Neural cell (in vitro differentiated cells): ENCODE results near the gene BLNK. TPM values are rescaled to one million over a fixed set of nuclear protein-coding genes. Genes with fewer than 3 reads are reported as not detected.

Experiments
- H2AFZ ChIP-seq: fragments of 200-600, 300-800 bp; sonication (generic), shearing (Covaris generic); 2 replicates; pipeline ENCODE4 v1.6.0; 2014; ENCODE audit warnings: low read depth, mild to moderate bottlenecking, antibody characterized with exemption, low read length, moderate library complexity
- H3F3A ChIP-seq: fragments of 200-600 bp; shearing (Covaris generic); 2 replicates; pipeline ENCODE4 v1.6.1; 2016; ENCODE audit warnings: mild to moderate bottlenecking, moderate library complexity, mixed read lengths, antibody characterized with exemption, low read length; ENCODE audit not compliant: insufficient read depth, poor library complexity, severe bottlenecking
- H3K27ac ChIP-seq: fragments of 200-600, 300-800 bp; sonication (generic), shearing (Covaris generic); 2 replicates; pipeline ENCODE4 v1.5.1; 2014; ENCODE audit warnings: mild to moderate bottlenecking, low read length, moderate library complexity
- H3K27me3 ChIP-seq: fragments of 300-800, 200-600 bp; sonication (generic), shearing (Covaris generic); 2 replicates; pipeline ENCODE4 v1.6.0; 2014; ENCODE audit warnings: mild to moderate bottlenecking, low read depth, low read length, moderate library complexity; ENCODE audit not compliant: insufficient read depth
- H3K36me3 ChIP-seq: fragments of 300-800, 200-600 bp; sonication (generic), shearing (Covaris generic); 2 replicates; pipeline ENCODE4 v1.5.1; 2014; ENCODE audit warnings: mild to moderate bottlenecking, antibody characterized with exemption, low read length, moderate library complexity; ENCODE audit not compliant: insufficient read depth
- H3K4me2 ChIP-seq: fragments of 300-800, 200-600 bp; sonication (generic), shearing (Covaris generic); 2 replicates; pipeline ENCODE4 v1.6.0; 2014; ENCODE audit warnings: mild to moderate bottlenecking, low read length
- H3K4me3 ChIP-seq: fragments of 300-800, 200-600 bp; sonication (generic), shearing (Covaris generic); 2 replicates; pipeline ENCODE4 v1.5.1; 2014; ENCODE audit warnings: mild to moderate bottlenecking, low read length, moderate library complexity
- H3K79me2 ChIP-seq: fragments of 200-600 bp; shearing (Covaris generic); replicated peaks from 2 replicates; pipeline ENCODE4 v1.6.0; 2014; ENCODE audit warnings: mild to moderate bottlenecking, low read length, moderate library complexity; ENCODE audit not compliant: insufficient read depth
- H3K9ac ChIP-seq: fragments of 300-800, 200-600 bp; sonication (generic), shearing (Covaris generic); 2 replicates; pipeline ENCODE4 v1.6.1; 2016; ENCODE audit warnings: mild to moderate bottlenecking, low read length, mixed read lengths
- H3K9me2 ChIP-seq: fragments of 200-600 bp; shearing (Covaris generic); 2 replicates; pipeline ENCODE4 v1.6.1; 2016; ENCODE audit warnings: mild to moderate bottlenecking, low read length, mixed read lengths; ENCODE audit not compliant: insufficient read depth
- H3K9me3 ChIP-seq: fragments of 200-600, 300-800 bp; sonication (generic), shearing (Covaris generic); 2 replicates; pipeline ENCODE4 v1.6.1; 2016; ENCODE audit warnings: mild to moderate bottlenecking, mixed run types, low read length, moderate library complexity, mixed read lengths
- H4K20me1 ChIP-seq: fragments of 200-600 bp; shearing (Covaris generic); 2 replicates; pipeline ENCODE4 v1.6.1; 2016; ENCODE audit warnings: mild to moderate bottlenecking, mixed run types; ENCODE audit not compliant: insufficient read depth
- EP300 ChIP-seq: fragments of 450-650 bp; conservative IDR thresholded peaks from 2 replicates; pipeline ENCODE4 v1.6.1; 2014; ENCODE audit warnings: antibody characterized with exemption, mild to moderate bottlenecking, moderate library complexity; ENCODE audit not compliant: poor library complexity, severe bottlenecking
- EZH2 ChIP-seq: fragments of 200-600, 300-800 bp; shearing (Covaris generic), sonication (generic); IDR thresholded peaks from 2 replicates; pipeline ENCODE4 v1.6.1; 2014; ENCODE audit warnings: antibody characterized with exemption, low read length, borderline replicate concordance, mild to moderate bottlenecking; ENCODE audit not compliant: insufficient read depth, poor library complexity, severe bottlenecking
- MXI1 ChIP-seq: fragments of 450-650 bp; conservative IDR thresholded peaks from 2 replicates; pipeline ENCODE4 v1.6.1; 2014; ENCODE audit warnings: antibody characterized with exemption, mild to moderate bottlenecking; ENCODE audit not compliant: poor library complexity, severe bottlenecking
- POLR2AphosphoS5 ChIP-seq: IDR thresholded peaks from 2 replicates; pipeline ENCODE4 v1.6.1; 2012
- RAD21 ChIP-seq: fragments of 450-650 bp; conservative IDR thresholded peaks from 2 replicates; pipeline ENCODE4 v1.6.1; 2014; ENCODE audit warnings: antibody characterized with exemption, mild to moderate bottlenecking, moderate library complexity
- SMC3 ChIP-seq: fragments of 450-650 bp; conservative IDR thresholded peaks from 2 replicates; pipeline ENCODE4 v1.6.1; 2014; ENCODE audit warnings: antibody characterized with exemption, mild to moderate bottlenecking, moderate library complexity; ENCODE audit not compliant: poor library complexity
- TAF1 ChIP-seq: IDR thresholded peaks from 2 replicates; pipeline ENCODE4 v1.6.1; 2012; ENCODE audit warnings: low read depth
- polyA plus RNA-seq: library from polyadenylated mRNA; depleted of rRNA; stranded (reverse); fragments of >200 nt; gene quantifications from 2 replicates; pipeline ENCODE4 v1.2.3, GENCODE V29; 2014
- TF ChIP-seq, protein P1 (sequence below): IDR thresholded peaks from 2 replicates; pipeline ENCODE4 v1.6.1; 2012; ENCODE audit warnings: borderline replicate concordance
- TF ChIP-seq, protein P2 (sequence below): fragments of 450-650 bp; IDR thresholded peaks from 2 replicates; pipeline ENCODE4 v1.5.1; 2014; ENCODE audit warnings: antibody characterized with exemption, mild to moderate bottlenecking, moderate library complexity; ENCODE audit not compliant: poor library complexity, severe bottlenecking

The BLNK gene
- polyA plus RNA-seq, 1 donor from 2014 or later: not detected

DNA sequence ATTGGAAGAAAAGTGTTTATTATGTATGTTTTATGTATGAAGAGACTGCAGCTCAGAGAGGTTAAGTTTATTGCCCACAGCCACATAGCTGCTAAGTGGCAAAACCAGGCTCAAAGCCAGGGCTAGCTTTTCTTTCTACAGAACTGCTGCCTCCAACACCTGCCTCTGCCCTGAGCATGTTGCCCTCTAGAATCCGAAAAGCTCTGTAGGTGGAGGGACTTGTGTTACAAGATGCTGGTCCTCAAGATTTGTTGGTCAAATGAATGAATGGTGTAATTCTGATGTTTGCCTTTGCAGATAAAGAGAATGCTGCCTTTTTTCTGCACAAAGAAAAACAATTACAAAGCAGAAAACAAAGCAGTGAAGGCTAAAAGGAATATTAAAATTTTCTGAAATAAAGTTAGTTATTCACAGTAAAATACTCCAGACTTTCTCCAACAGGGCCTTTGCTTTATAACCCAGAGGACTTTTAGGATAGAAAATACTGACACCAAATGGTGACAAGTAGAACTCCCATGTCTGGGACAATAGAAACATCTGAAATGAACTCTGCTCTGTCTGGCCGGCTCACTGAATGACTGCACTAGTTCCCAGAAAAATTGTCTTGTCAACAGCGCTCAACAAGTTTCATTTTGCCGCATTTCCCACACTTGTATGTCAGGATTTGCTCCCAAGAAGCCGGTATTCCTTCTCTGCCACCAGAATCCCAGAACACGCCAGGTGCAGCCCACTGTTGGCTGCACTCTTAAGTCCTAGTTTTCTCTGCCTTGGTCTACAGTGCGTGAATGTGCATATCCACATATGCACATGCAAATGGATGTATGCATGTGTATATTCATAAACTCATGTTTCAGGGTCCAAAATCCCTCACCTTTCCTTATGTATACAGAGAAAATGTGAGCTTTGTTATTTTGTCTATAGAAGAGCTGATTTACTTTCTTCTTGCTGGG, 21.9 kb upstream of the BLNK start:
- H2AFZ ChIP-seq: no peak overlapping the region
- H3K4me2 ChIP-seq: no peak overlapping the region

DNA sequence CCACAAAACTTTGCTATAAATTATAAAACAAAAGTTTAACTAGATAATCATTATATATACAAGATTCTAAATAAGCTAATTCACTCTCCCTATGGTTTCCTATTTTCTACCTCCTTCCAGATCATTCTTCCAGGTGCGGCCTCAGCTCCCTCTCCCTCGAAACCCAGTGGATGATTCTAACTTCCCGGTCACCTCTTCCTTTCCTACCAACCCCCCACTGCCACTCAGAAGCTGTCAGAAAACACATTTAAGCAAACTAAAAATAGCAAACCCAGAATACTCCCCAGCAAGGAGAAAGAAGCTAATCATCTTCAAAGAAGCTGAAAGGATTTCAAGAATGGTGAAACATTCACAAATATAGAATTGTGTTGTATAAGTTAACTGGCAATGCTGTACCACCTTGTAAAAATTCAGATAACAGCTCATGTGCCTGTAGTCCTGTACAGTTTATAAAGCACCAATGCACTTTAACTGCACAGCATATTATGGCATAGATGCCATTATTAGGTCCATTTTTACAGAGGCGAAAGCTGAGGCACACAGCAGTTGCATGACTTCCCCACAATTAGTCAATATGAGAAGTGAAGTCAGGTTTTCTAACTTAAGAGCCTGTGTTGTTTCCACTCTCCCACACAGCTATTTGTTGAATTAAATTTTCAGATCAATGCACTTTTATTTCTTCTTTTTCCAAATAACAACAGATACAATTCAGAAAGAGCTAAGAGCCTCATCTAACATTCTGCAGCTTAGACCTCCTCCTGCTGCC, 19.2 kb upstream of the BLNK start:
- Histone ChIP-seq H3K9me3 (no peaks in the 10 kb centered on the region), H3K27me3 (no peaks in the 10 kb centered on the region), H3K79me2 (no peaks in the 10 kb centered on the region), H3K36me3 (no peaks in the 10 kb centered on the region), H3K9me2 (no peaks in the 10 kb centered on the region), H3F3A (no peaks in the 10 kb centered on the region), H3K4me3 (no peak overlapping the region), H3K27ac (no peak overlapping the region), H4K20me1 (no peaks in the 10 kb centered on the region), H3K4me2 (no peak overlapping the region), H2AFZ (no peak overlapping the region), H3K9ac (no peak overlapping the region)
- TF ChIP-seq SMC3 (no peak), POLR2AphosphoS5 (no peak), TAF1 (no peak), MXI1 (no peak), RAD21 (no peak), EZH2 (no peak)
- TF ChIP-seq, protein P1, sequence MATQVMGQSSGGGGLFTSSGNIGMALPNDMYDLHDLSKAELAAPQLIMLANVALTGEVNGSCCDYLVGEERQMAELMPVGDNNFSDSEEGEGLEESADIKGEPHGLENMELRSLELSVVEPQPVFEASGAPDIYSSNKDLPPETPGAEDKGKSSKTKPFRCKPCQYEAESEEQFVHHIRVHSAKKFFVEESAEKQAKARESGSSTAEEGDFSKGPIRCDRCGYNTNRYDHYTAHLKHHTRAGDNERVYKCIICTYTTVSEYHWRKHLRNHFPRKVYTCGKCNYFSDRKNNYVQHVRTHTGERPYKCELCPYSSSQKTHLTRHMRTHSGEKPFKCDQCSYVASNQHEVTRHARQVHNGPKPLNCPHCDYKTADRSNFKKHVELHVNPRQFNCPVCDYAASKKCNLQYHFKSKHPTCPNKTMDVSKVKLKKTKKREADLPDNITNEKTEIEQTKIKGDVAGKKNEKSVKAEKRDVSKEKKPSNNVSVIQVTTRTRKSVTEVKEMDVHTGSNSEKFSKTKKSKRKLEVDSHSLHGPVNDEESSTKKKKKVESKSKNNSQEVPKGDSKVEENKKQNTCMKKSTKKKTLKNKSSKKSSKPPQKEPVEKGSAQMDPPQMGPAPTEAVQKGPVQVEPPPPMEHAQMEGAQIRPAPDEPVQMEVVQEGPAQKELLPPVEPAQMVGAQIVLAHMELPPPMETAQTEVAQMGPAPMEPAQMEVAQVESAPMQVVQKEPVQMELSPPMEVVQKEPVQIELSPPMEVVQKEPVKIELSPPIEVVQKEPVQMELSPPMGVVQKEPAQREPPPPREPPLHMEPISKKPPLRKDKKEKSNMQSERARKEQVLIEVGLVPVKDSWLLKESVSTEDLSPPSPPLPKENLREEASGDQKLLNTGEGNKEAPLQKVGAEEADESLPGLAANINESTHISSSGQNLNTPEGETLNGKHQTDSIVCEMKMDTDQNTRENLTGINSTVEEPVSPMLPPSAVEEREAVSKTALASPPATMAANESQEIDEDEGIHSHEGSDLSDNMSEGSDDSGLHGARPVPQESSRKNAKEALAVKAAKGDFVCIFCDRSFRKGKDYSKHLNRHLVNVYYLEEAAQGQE: no peak
- TF ChIP-seq, protein P2, sequence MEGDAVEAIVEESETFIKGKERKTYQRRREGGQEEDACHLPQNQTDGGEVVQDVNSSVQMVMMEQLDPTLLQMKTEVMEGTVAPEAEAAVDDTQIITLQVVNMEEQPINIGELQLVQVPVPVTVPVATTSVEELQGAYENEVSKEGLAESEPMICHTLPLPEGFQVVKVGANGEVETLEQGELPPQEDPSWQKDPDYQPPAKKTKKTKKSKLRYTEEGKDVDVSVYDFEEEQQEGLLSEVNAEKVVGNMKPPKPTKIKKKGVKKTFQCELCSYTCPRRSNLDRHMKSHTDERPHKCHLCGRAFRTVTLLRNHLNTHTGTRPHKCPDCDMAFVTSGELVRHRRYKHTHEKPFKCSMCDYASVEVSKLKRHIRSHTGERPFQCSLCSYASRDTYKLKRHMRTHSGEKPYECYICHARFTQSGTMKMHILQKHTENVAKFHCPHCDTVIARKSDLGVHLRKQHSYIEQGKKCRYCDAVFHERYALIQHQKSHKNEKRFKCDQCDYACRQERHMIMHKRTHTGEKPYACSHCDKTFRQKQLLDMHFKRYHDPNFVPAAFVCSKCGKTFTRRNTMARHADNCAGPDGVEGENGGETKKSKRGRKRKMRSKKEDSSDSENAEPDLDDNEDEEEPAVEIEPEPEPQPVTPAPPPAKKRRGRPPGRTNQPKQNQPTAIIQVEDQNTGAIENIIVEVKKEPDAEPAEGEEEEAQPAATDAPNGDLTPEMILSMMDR: no peak

More for the DNA sequence above, 21.9 kb upstream of the BLNK start:
- Histone ChIP-seq H3K36me3 (no peaks in the 10 kb centered on the region), H3K27me3 (no peaks in the 10 kb centered on the region), H3K9me2 (no peaks in the 10 kb centered on the region), H3K9ac (no peak overlapping the region), H3F3A (no peaks in the 10 kb centered on the region), H3K4me3 (no peak overlapping the region), H3K79me2 (no peaks in the 10 kb centered on the region), H4K20me1 (no peaks in the 10 kb centered on the region), H3K27ac (no peak overlapping the region), H3K9me3 (no peaks in the 10 kb centered on the region)
- TF ChIP-seq, protein P2: peak; percentile 71
- TF ChIP-seq RAD21 (peak; percentile 71), SMC3 (peak; percentile 73), EP300 (no peak)
- TF ChIP-seq, protein P1: no peak
